ENCODE measurements around the gene SLCO3A1.
A peak's percentile ranks its signal among the peaks of the same experiment; 100 is the strongest.
"Not testable (repeated sequence)": the region's sequence is repeated elsewhere in the genome, so short reads cannot be mapped to it uniquely, and the experiment has no call there.

Gene SLCO3A1

GRCh38 chr15:92044203-92044909 is 190.8 kb downstream of the SLCO3A1 start:
- DNase-seq, result no peak

- no peak for DNase-seq
These were observed 194.4 kb downstream of the SLCO3A1 start for GRCh38 chr15:92047900-92048299.

GRCh38 chr15:92048739-92049138 is 195.2 kb downstream of the SLCO3A1 start:
- no peak for DNase-seq

- no peak for DNase-seq
These were observed 195.9 kb downstream of the SLCO3A1 start for GRCh38 chr15:92049290-92049989.

- no peak for DNase-seq
These were observed 196.9 kb downstream of the SLCO3A1 start for GRCh38 chr15:92050220-92050898.

- DNase-seq, result no peak
These were observed 198.2 kb downstream of the SLCO3A1 start for GRCh38 chr15:92051716-92052115.

GRCh38 chr15:92053753-92054316 is 200.3 kb downstream of the SLCO3A1 start:
- DNase-seq, result no peak

- DNase-seq, result no peak
These were observed 203.4 kb downstream of the SLCO3A1 start for GRCh38 chr15:92056875-92057274.

GRCh38 chr15:92059036-92059970 is 205.8 kb downstream of the SLCO3A1 start:
- DNase-seq, result no peak

- DNase-seq, result not testable (repeated sequence)
These were observed 206.4 kb downstream of the SLCO3A1 start for GRCh38 chr15:92059971-92060311.

GRCh38 chr15:92061511-92062195 is 208.1 kb downstream of the SLCO3A1 start:
- DNase-seq, result no peak

GRCh38 chr15:92062505-92062904 is 209.0 kb downstream of the SLCO3A1 start:
- no peak for DNase-seq

- no peak for DNase-seq
These were observed 214.6 kb downstream of the SLCO3A1 start for GRCh38 chr15:92068121-92068520.

GRCh38 chr15:92069308-92070250 is 216.1 kb downstream of the SLCO3A1 start:
- DNase-seq, result peak; percentile 10

- DNase-seq, result not testable (repeated sequence)
These were observed 216.7 kb downstream of the SLCO3A1 start for GRCh38 chr15:92070251-92070650.

- DNase-seq, result no peak
These were observed 217.6 kb downstream of the SLCO3A1 start for GRCh38 chr15:92071045-92071634.

GRCh38 chr15:92073044-92073785 is 219.7 kb downstream of the SLCO3A1 start:
- DNase-seq, result no peak

- no peak for DNase-seq
These were observed 220.6 kb downstream of the SLCO3A1 start for GRCh38 chr15:92074101-92074500.

GRCh38 chr15:92074646-92075045 is 221.1 kb downstream of the SLCO3A1 start:
- no peak for DNase-seq

- no peak for DNase-seq
These were observed 222.3 kb downstream of the SLCO3A1 start for GRCh38 chr15:92075764-92076163.
